Panc1 (cell line): Measurements from ENCODE around the gene SLC22A23. TPM values are rescaled to one million over a fixed set of nuclear protein-coding genes. Genes with fewer than 3 reads are reported as not detected.

ENCODE experiments used
- ATAC-seq: fragments of 200-7000 bp; cut with Tn5 transposase; 2 replicates; pipeline ENCODE4 v1.9.1; 2020; ENCODE audit warnings: mild to moderate bottlenecking, moderate library complexity
- BruUV-seq: library from RNA; stranded (reverse); fragments of 400-500 nt; replicated peaks from 2 replicates; lab custom pipeline; 2021; lab: Mats Ljungman, UMichigan
- CTCF ChIA-PET: fragments of 300-600 bp; sonication (Branson Sonifier 250); formaldehyde crosslinking; loops from one replicate; lab custom pipeline; 2022; ENCODE audit warnings: antibody characterized with exemption; lab: Charles Lee
- POLR2A ChIA-PET: fragments of 300-600 bp; sonication (Branson Sonifier 250); formaldehyde crosslinking; loops from one replicate; lab custom pipeline; 2022; ENCODE audit warnings: antibody characterized with exemption; lab: Charles Lee
- DNase-seq: peaks from one replicate; pipeline ENCODE4 v3.0.0-alpha.2; 2010; ENCODE audit warnings: low read depth, low spot score
- H3K27ac ChIP-seq: 2 replicates; pipeline ENCODE4 v1.5.1; 2011; ENCODE audit warnings: mild to moderate bottlenecking, low read length, inconsistent platforms
- H3K27me3 ChIP-seq: fragments of 200-500 bp; sonication (Bioruptor generic); 2 replicates; pipeline ENCODE4 v1.6.0; 2014; ENCODE audit warnings: low read length, inconsistent platforms; ENCODE audit not compliant: control insufficient read depth, insufficient read depth
- H3K36me3 ChIP-seq: fragments of 200-500 bp; sonication (Bioruptor generic); 2 replicates; pipeline ENCODE4 v1.5.1; 2014; ENCODE audit warnings: inconsistent platforms, mild to moderate bottlenecking, low read length, moderate library complexity; ENCODE audit not compliant: control insufficient read depth, insufficient read depth
- H3K4me1 ChIP-seq: 2 replicates; pipeline ENCODE4 v1.5.1; 2011; ENCODE audit warnings: inconsistent platforms, mild to moderate bottlenecking, low read length, moderate library complexity; ENCODE audit not compliant: control insufficient read depth, insufficient read depth
- H3K4me3 ChIP-seq, 2 experiments: 2 replicates each; pipeline ENCODE4 v1.5.1; 2011 to 2012; ENCODE audit warnings: low read depth in 2 of 2, low read length in 2 of 2, mild to moderate bottlenecking in 2 of 2, inconsistent platforms in 1 of 2, moderate library complexity in 1 of 2
- H3K9me3 ChIP-seq: fragments of 200-500 bp; sonication (Bioruptor generic); 2 replicates; pipeline ENCODE4 v1.5.1; 2014; ENCODE audit warnings: low read depth, mild to moderate bottlenecking, inconsistent platforms, low read length, moderate library complexity; ENCODE audit not compliant: control insufficient read depth, insufficient read depth
- POLR2AphosphoS5 ChIP-seq: IDR thresholded peaks from 2 replicates; pipeline ENCODE4 v1.6.1; 2012; ENCODE audit warnings: mild to moderate bottlenecking, low read depth, low read length, moderate library complexity
- REST ChIP-seq, 2 experiments: IDR thresholded peaks; 2 replicates each; pipeline ENCODE4 v1.6.1; 2011 to 2012; ENCODE audit warnings: low read depth in 2 of 2, control low read depth in 1 of 2, low read length in 1 of 2, mild to moderate bottlenecking in 1 of 2, moderate library complexity in 1 of 2; ENCODE audit not compliant: insufficient read depth in 1 of 2
- SIN3A ChIP-seq: IDR thresholded peaks from 2 replicates; pipeline ENCODE4 v1.6.1; 2012; ENCODE audit warnings: low read depth, mild to moderate bottlenecking, low read length, moderate library complexity, borderline replicate concordance; ENCODE audit not compliant: insufficient read depth
- TCF7L2 ChIP-seq: IDR thresholded peaks from 2 replicates; pipeline ENCODE4 v1.6.1; 2011; ENCODE audit warnings: mild to moderate bottlenecking, low read depth, low read length, inconsistent platforms
- in situ Hi-C: cut with HindIII; loops from 2 replicates; pipeline ENCODE4 v1.10.0; 2016; ENCODE audit warnings: low sequenced_read_pairs, low pct_unique_long_range_greater_than_20kb
- intact Hi-C: fragments of 100-400 bp; cut with micrococcal nuclease; formaldehyde crosslinking; loops from one replicate; pipeline ENCODE4 v1.10.0; 2022; ENCODE audit not compliant: unreplicated experiment
- total RNA-seq: library from RNA; stranded (reverse); gene quantifications from one replicate; pipeline ENCODE4 v1.2.1, GENCODE V29; 2021; ENCODE audit not compliant: unreplicated experiment
- TF ChIP-seq, protein P1 (sequence below): fragments of 450-650 bp; IDR thresholded peaks from 2 replicates; pipeline ENCODE4 v1.5.1; 2017; ENCODE audit warnings: mild to moderate bottlenecking

The SLC22A23 gene
- total RNA-seq, 1 experiment from 2014 or later = 4.5 TPM

GRCh38 chr6:3280866-3281465 lies 175.9 kb downstream of the SLC22A23 start:
- CTCF ChIA-PET = interaction anchor here (0.6 to 0.7 kb wide), 2 partner anchors 16 to 683 kb away, joined by 10 read pairs; no protein-coding TSS in a partner anchor
- Histone ChIP-seq H3K27ac (no peak overlapping the region), H3K4me1 (no peaks in the 10 kb centered on the region), H3K27me3 (no peaks in the 10 kb centered on the region), H3K36me3 (no peaks in the 10 kb centered on the region), H3K9me3 (no peaks in the 10 kb centered on the region), H3K4me3 (no peak overlapping the region)
- ATAC-seq (no peak), DNase-seq (no peak)
- TF ChIP-seq POLR2AphosphoS5 (no peak), TCF7L2 (no peak), REST (IDR thresholded peaks at IDR 0.05; ENCODE audit: insufficient read depth in 1 of 2, low read depth in 2 of 2, low read length in 1 of 2) (no peak), SIN3A (no peak)
- TF ChIP-seq, protein P1, sequence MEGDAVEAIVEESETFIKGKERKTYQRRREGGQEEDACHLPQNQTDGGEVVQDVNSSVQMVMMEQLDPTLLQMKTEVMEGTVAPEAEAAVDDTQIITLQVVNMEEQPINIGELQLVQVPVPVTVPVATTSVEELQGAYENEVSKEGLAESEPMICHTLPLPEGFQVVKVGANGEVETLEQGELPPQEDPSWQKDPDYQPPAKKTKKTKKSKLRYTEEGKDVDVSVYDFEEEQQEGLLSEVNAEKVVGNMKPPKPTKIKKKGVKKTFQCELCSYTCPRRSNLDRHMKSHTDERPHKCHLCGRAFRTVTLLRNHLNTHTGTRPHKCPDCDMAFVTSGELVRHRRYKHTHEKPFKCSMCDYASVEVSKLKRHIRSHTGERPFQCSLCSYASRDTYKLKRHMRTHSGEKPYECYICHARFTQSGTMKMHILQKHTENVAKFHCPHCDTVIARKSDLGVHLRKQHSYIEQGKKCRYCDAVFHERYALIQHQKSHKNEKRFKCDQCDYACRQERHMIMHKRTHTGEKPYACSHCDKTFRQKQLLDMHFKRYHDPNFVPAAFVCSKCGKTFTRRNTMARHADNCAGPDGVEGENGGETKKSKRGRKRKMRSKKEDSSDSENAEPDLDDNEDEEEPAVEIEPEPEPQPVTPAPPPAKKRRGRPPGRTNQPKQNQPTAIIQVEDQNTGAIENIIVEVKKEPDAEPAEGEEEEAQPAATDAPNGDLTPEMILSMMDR = no peak
- POLR2A ChIA-PET = no interaction called here
- no TSS peak for BruUV-seq
- in situ Hi-C loops (no loop called here), intact Hi-C loops (no loop called here)

GRCh38 chr6:3280091-3280490 lies 176.8 kb downstream of the SLC22A23 start:
- no peaks in the 10 kb centered on the region for H3K36me3 ChIP-seq
- CTCF ChIA-PET = interaction anchor here (0.6 to 0.9 kb wide), 4 partner anchors 17 to 684 kb away, joined by 3 to 10 read pairs (median 8); no protein-coding TSS in a partner anchor

DNA sequence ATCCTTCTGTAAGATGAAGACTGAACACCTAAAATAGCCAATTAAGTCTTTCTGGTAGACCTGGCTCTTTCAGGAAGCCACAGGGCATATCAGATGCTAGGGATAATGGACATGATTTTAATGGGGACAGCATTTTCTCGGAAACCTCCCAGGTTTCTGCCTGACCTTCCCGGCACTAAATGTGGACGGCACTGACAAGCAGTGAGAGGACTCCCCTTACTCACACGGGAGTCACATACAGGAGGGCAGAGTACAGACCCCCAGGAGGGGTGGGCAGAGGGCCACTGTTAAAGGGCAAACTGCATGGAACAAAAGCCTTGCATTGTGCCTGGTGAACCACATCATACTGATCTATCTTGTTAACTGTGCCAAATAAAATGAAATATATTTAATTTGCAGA lies 178.2 kb downstream of the SLC22A23 start:
- H3K9me3 ChIP-seq = no peaks in the 10 kb centered on the region
- DNase-seq (no peak), ATAC-seq (no peak)
- H3K36me3 ChIP-seq = no peaks in the 10 kb centered on the region
- in situ Hi-C loops (no loop called here), intact Hi-C loops (loop anchor here (1.0 kb wide), 1 partner anchor 454 kb away; no protein-coding TSS in a partner anchor)
- TF ChIP-seq, protein P1 = no peak
- TF ChIP-seq POLR2AphosphoS5 (no peak), SIN3A (no peak), REST (IDR thresholded peaks at IDR 0.05; ENCODE audit: insufficient read depth in 1 of 2, low read depth in 2 of 2, low read length in 1 of 2) (no peak), TCF7L2 (no peak)
- ChIA-PET CTCF (no interaction called here), POLR2A (no interaction called here)
- BruUV-seq = no TSS peak
- no peaks in the 10 kb centered on the region for H3K4me1 ChIP-seq
- no peaks in the 10 kb centered on the region for H3K27me3 ChIP-seq
- no peak overlapping the region for H3K27ac ChIP-seq
- H3K4me3 ChIP-seq = no peak overlapping the region

More at GRCh38 chr6:3280091-3280490, 176.8 kb downstream of the SLC22A23 start:
- ATAC-seq = no peak
- no peak overlapping the region for H3K4me3 ChIP-seq
- TF ChIP-seq TCF7L2 (no peak), SIN3A (no peak), POLR2AphosphoS5 (no peak)
- in situ Hi-C loops (no loop called here), intact Hi-C loops (no loop called here)
- no peak for DNase-seq
- H3K4me1 ChIP-seq = no peaks in the 10 kb centered on the region
- no peaks in the 10 kb centered on the region for H3K27me3 ChIP-seq
- BruUV-seq = no TSS peak
- no peak overlapping the region for H3K27ac ChIP-seq
- POLR2A ChIA-PET = no interaction called here
- no peaks in the 10 kb centered on the region for H3K9me3 ChIP-seq
